GM20000 (cell line): ENCODE results near the gene ULBP3.

Experiments
- DNase-seq: peaks from one replicate; pipeline ENCODE4 v3.0.0; 2012; ENCODE audit warnings: low spot score
- TF ChIP-seq, protein P1 (sequence below): IDR thresholded peaks from 2 replicates; pipeline ENCODE4 v1.5.1; 2012; ENCODE audit warnings: mild to moderate bottlenecking, control low read depth; ENCODE audit errors: extremely low read depth, missing control alignments

Gene ULBP3

DNA sequence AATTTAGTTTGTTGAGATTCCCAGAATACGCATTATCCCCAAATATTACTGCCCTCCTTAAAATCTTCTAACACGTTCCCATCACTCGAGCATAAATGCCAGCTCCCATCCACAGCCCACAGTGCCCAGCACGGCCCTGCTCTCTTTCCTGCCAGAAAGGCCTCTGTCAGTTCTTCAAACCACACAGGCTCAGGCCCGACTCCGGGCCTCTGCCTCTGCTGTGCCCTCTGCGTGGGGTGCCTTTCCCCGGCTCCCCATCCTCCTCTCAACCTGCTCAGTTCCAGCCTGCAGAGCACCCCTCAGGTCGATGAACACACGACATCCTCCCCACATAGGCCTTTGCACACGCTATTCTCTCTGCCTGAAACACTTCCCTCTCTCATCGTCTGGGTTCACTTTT, 12.8 kb downstream of the ULBP3 start:
- TF ChIP-seq, protein P1, sequence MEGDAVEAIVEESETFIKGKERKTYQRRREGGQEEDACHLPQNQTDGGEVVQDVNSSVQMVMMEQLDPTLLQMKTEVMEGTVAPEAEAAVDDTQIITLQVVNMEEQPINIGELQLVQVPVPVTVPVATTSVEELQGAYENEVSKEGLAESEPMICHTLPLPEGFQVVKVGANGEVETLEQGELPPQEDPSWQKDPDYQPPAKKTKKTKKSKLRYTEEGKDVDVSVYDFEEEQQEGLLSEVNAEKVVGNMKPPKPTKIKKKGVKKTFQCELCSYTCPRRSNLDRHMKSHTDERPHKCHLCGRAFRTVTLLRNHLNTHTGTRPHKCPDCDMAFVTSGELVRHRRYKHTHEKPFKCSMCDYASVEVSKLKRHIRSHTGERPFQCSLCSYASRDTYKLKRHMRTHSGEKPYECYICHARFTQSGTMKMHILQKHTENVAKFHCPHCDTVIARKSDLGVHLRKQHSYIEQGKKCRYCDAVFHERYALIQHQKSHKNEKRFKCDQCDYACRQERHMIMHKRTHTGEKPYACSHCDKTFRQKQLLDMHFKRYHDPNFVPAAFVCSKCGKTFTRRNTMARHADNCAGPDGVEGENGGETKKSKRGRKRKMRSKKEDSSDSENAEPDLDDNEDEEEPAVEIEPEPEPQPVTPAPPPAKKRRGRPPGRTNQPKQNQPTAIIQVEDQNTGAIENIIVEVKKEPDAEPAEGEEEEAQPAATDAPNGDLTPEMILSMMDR: no peak
- DNase-seq: no peak

DNA sequence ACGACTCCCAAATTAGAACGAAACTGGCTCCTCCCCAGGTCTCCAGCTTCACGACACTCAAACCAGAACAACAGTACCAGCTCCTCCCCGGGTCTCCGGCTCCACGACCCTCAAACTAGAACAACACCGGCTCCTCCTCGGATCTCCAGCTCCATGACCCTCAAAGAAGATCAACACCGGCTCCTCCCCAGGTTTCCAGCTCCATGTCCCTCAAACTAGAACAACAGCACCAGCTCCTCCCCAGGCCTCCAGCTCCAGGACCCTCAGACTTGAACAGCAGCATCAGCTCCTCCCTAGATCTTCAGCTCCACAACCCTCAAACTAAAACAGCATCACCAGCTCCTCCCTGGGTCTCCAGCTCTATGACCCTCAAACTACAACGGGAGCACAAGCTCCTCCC, 13.8 kb downstream of the ULBP3 start:
- TF ChIP-seq, protein P1: no peak
- no peak for DNase-seq

DNA sequence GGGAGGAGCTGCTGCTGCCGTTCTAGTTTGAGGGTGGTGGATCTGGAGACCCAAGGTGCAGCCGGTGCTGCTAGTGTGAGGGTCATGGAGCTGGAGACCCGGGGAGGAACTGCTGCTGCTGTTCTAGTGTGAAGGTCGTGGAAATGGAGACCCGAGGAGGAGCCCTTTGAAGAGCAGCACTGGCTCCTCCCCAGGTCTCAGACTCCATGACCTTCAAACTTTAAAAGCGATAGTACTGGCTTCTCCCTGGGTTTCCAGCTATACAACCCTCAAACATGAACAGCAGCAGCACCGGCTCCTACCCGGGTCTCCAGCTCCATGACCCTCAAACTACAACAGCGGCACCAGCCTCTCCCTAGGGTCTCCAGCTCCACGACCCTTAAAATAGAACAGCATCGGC, 15.5 kb downstream of the ULBP3 start:
- no peak for DNase-seq
- TF ChIP-seq, protein P1: no peak

DNA sequence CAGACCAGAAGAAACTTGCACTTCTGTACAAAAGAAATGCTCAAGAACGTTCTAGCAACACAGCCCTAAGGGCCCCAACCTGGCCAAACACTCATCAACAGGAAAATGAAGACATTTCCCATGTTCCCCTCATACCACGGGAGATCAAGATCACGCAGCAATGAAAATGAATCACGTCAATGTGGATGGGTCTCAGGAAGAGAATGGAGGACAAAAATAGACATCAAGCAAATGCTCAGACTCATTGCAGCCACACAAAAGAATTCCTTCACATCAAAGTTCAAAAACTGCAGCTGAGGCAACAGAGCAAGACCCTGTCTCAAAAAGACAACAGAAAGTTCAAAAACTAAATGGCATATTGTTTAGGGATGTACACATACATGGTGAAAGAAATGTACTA, 18.1 kb downstream of the ULBP3 start:
- TF ChIP-seq, protein P1: no peak
- no peak for DNase-seq

DNA sequence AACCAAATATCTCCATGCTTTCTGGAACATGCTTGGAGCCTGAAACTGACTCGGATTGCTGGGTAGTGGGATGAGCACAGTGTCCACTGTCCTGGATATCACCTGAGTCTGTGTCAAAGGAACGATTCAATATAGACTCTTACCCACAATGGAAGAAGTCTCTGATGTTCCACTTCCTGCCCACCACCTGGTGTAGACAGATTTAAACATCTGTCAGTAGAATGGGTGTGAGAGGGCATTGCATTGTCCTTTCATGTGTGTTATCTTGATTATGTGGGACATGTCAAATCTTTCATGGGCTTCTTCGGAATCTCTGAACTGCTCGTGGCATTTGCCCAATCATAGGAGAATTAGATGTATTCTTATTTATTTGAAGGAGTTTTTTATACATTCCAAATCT, 20.8 kb downstream of the ULBP3 start:
- TF ChIP-seq, protein P1: no peak
- DNase-seq: no peak

DNA sequence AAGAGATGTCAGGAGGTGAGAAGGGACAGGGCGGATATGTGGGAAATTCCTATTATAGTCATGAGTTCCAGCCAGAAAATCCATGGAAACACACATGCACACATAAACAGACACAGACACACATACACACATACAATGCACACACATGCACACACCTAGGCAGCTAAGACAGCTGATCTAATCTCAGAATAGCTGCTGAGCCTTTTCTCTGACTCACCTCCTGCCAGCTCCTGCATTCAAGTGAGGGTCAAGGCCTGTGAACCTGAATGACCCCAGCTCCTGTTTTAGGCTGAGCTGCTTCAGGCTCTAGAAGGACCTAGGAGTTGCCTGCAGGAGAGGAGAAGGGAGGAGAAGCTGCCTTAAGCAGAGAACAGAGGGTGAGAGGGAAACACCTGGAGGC, 22.0 kb downstream of the ULBP3 start:
- TF ChIP-seq, protein P1: no peak
- no peak for DNase-seq

DNA sequence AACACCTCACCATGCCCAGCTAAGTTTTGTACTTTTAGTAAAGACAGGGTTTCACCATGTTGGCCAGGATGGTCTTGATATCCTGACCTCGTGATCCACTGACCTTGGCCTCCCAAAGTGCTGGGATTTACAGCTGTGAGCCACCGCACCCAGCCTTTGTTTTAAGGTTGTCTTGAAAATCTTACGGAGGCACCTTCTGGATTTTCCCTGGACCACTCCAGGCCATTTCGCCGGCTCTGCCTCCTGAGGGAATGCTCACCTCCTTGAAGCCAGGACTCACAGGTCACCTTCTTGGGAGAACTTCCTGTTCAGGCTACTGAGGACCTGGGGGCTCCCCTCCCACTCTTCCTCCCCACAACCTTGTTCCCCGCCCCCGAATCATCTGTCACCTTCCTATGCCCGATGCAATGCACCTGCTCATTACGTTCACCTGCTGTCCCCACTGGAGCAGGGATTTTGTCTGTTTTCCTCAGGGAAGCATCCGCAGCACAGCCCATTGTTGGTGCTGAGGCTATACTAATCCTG, 24.2 kb downstream of the ULBP3 start:
- TF ChIP-seq, protein P1: no peak
- no peak for DNase-seq
